SJCRH30 (cell line): ENCODE measurements around the gene ASGR1. TPM values are rescaled to one million over a fixed set of nuclear protein-coding genes. Genes with fewer than 3 reads are reported as not detected.

Source experiments
- DNase-seq, 2 experiments: peaks; one replicate each; pipeline ENCODE4 v3.0.0-alpha.2; 2015 to 2020
- H3K27ac ChIP-seq: fragments of 250-450 bp; sonication (Bioruptor Pico); 2 replicates; pipeline ENCODE4 v1.5.1; 2020; ENCODE audit warnings: mild to moderate bottlenecking, moderate library complexity
- H3K27me3 ChIP-seq: fragments of 250-450 bp; sonication (Bioruptor Pico); 2 replicates; pipeline ENCODE4 v1.5.1; 2020; ENCODE audit warnings: mild to moderate bottlenecking, moderate library complexity
- H3K36me3 ChIP-seq: fragments of 250-450 bp; sonication (Bioruptor Pico); 2 replicates; pipeline ENCODE4 v1.5.1; 2020; ENCODE audit warnings: mild to moderate bottlenecking, moderate library complexity
- H3K4me1 ChIP-seq: fragments of 250-450 bp; sonication (Bioruptor Pico); 2 replicates; pipeline ENCODE4 v1.5.1; 2020; ENCODE audit warnings: mild to moderate bottlenecking, moderate library complexity
- H3K4me3 ChIP-seq: fragments of 250-450 bp; sonication (Bioruptor Pico); 2 replicates; pipeline ENCODE4 v1.5.1; 2020; ENCODE audit warnings: mild to moderate bottlenecking, moderate library complexity
- H3K9me3 ChIP-seq: fragments of 250-450 bp; sonication (Bioruptor Pico); replicated peaks from 2 replicates; pipeline ENCODE4 v1.5.1; 2020; ENCODE audit warnings: mild to moderate bottlenecking, moderate library complexity
- total RNA-seq: library from RNA; depleted of rRNA; stranded (reverse); fragments of >200 nt; shearing (Covaris generic); gene quantifications from 2 replicates; pipeline ENCODE4 v1.2.3, GENCODE V29; 2014

Gene ASGR1
- total RNA-seq, 1 experiment from 2014 or later, result 0.79 TPM

- H3K27ac ChIP-seq, result no peak overlapping the region
- no peaks in the 10 kb centered on the region for H3K27me3 ChIP-seq
- no peak for DNase-seq
- H3K9me3 ChIP-seq, result no peaks in the 10 kb centered on the region
- H3K4me1 ChIP-seq, result no peaks in the 10 kb centered on the region
- no peak overlapping the region for H3K4me3 ChIP-seq
- no peaks in the 10 kb centered on the region for H3K36me3 ChIP-seq
These were observed 28.2 kb upstream of the ASGR1 start for GRCh38 chr17:7207120-7208001.

GRCh38 chr17:7205561-7205960, 26.4 kb upstream of the ASGR1 start:
- Histone ChIP-seq H3K4me3 (no peak overlapping the region), H3K4me1 (no peaks in the 10 kb centered on the region), H3K27ac (no peak overlapping the region), H3K9me3 (no peaks in the 10 kb centered on the region), H3K36me3 (no peaks in the 10 kb centered on the region), H3K27me3 (no peaks in the 10 kb centered on the region)
- no peak for DNase-seq

GRCh38 chr17:7204828-7205461, 25.8 kb upstream of the ASGR1 start:
- H3K36me3 ChIP-seq, result no peaks in the 10 kb centered on the region
- H3K27ac ChIP-seq, result no peak overlapping the region
- H3K4me1 ChIP-seq, result no peaks in the 10 kb centered on the region
- no peaks in the 10 kb centered on the region for H3K27me3 ChIP-seq
- H3K9me3 ChIP-seq, result no peaks in the 10 kb centered on the region
- peak overlapping the region; percentile 37 for H3K4me3 ChIP-seq
- DNase-seq, result peak; percentile 50 to 53

DNA sequence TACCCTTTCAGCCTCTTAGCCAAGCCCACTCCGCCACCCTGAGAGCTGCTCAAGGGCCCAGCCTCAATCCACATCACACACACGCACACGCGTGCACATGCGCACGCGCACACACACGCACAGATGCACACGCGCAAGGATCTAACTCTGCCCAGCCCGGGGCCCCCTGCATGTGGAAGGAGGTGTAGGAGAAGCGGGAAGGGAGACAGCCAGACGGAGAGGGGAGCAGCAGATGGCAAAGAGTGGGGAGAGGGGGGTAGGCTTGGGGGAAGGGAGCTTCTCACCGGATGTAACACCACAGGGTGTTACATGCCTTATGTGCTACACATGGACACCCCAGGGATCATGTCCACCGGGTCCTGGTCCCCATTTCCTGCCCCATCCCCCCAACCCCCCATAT, 25.2 kb upstream of the ASGR1 start:
- Histone ChIP-seq H3K27ac (no peak overlapping the region), H3K9me3 (no peaks in the 10 kb centered on the region), H3K27me3 (no peaks in the 10 kb centered on the region), H3K4me3 (no peak overlapping the region), H3K36me3 (no peaks in the 10 kb centered on the region), H3K4me1 (no peaks in the 10 kb centered on the region)
- DNase-seq, result no peak

DNA sequence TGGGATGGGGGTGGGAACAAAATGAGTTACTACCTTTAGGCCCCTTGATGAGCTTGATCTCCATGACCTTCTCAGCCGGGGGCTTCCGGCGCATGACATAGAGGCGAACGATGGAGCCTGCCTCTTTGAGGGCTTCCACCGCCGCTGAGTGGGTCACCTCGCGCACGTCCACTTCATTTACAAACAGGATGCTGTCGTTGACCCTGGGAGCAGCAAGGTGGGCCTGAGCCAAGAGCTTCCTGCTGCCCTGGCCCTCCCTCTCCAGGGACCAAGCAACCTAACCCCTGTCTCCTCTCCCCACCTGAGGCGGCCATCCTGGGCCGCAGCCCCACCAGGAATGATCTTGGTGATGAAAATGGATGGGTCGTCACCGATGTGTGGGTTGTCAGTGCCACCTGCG, 24.2 kb upstream of the ASGR1 start:
- Histone ChIP-seq H3K27me3 (no peaks in the 10 kb centered on the region), H3K4me3 (no peak overlapping the region), H3K9me3 (no peaks in the 10 kb centered on the region), H3K36me3 (no peaks in the 10 kb centered on the region), H3K27ac (no peak overlapping the region), H3K4me1 (no peaks in the 10 kb centered on the region)
- DNase-seq, result no peak

GRCh38 chr17:7196651-7197401, 17.7 kb upstream of the ASGR1 start:
- Histone ChIP-seq H3K4me1 (no peaks in the 10 kb centered on the region), H3K36me3 (no peaks in the 10 kb centered on the region), H3K27me3 (no peaks in the 10 kb centered on the region), H3K27ac (no peak overlapping the region), H3K9me3 (no peaks in the 10 kb centered on the region), H3K4me3 (no peak overlapping the region)
- no peak for DNase-seq

GRCh38 chr17:7195971-7196370, 16.8 kb upstream of the ASGR1 start:
- Histone ChIP-seq H3K27me3 (no peaks in the 10 kb centered on the region), H3K9me3 (no peaks in the 10 kb centered on the region), H3K27ac (no peak overlapping the region), H3K4me1 (no peaks in the 10 kb centered on the region), H3K36me3 (no peaks in the 10 kb centered on the region), H3K4me3 (no peak overlapping the region)
- no peak for DNase-seq

DNA sequence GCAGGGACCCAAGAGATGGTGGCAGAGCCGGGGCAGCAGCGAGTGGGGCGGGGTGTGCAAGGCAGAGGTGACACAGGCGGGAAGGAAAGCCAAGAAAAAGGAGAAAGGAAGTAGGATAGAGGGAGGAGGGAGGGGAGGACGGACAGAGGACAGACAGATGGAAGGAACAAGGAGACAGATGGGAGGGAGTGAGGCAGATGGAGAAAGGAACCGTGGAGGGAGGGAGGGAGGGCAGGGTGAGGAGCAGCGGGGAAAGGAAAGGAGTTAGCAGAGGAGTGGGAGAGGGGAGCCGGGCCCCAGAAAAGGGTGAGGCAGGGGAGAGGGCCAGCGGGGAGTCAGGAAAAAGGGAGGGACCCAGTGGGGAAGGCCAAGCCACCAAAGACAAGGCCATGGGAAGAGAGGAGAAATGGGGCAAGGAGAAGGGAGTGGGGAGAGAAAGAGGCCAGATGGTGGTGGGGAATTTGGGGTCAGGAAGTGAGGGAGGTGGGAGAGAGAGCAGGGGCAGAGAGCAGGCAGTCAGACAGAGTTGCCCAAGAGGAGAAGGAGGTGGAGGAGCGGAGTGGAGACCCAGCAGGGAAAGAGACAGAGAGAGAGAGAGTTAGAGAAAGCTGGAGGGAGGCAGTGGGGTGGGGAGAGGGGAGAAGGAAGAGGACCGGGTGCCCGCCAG, 13.2 kb upstream of the ASGR1 start:
- no peaks in the 10 kb centered on the region for H3K4me1 ChIP-seq
- H3K27ac ChIP-seq, result no peak overlapping the region
- DNase-seq, result no peak
- no peaks in the 10 kb centered on the region for H3K36me3 ChIP-seq
- H3K27me3 ChIP-seq, result no peaks in the 10 kb centered on the region
- no peak overlapping the region for H3K4me3 ChIP-seq
- H3K9me3 ChIP-seq, result no peaks in the 10 kb centered on the region

DNA sequence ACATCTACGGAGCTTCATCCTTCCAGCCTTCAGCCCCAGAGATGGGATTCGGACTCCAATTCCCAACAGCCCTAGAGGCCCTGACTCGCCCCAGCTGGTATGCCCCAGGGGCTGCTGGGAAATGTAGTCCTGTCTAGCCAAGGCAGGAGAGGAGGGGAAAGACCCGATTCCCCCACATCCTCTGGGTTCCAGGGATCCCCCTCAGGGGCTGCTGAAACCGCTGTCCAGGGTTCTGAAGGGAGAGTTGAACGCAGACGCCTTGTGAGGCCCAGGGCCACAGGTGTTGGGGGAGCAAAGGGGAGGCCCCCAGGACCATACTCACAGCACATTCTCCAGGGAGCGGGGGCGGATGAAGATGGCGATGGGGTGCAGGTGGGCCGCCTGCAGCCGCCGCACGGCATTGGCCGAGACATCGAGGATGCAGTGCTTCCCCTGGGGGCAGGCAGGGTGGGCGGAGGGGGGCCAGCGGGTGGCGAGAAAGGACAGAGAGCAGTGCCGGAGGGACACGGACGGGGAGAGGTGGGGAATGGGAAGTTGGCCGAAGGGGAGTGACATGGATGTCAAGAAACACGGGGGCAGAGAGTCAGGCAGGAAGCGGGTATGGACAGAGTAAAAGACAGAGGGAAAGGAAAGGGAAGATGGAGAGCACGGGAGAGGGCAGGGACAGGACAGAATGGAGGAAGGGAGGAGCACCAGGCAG, 12.6 kb upstream of the ASGR1 start:
- peak; percentile 42 to 52 for DNase-seq
- H3K27ac ChIP-seq, result no peak overlapping the region
- H3K36me3 ChIP-seq, result no peaks in the 10 kb centered on the region

DNA sequence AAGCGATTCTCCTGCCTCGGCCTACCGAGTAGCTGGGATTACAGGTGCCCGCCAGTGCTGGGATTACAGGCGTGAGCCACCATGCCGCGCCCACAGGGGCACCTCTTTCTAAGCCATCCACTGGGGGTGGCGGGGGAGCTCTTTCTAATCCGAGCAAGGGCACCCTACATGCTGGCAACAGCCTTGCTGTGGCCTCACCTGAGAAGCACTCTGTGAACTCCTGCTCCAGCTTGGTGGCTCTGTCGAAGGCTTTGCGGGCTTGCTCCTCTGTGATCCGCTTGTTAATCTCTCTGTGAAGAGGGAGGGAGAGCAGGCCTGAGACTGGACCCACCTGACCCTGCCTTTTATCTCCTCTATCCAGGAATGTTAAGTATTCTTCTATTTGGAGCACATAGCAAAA, 11.9 kb upstream of the ASGR1 start:
- no peak overlapping the region for H3K4me3 ChIP-seq
- H3K9me3 ChIP-seq, result no peaks in the 10 kb centered on the region
- H3K4me1 ChIP-seq, result no peaks in the 10 kb centered on the region
- DNase-seq, result no peak
- H3K27me3 ChIP-seq, result no peaks in the 10 kb centered on the region
- no peak overlapping the region for H3K27ac ChIP-seq
- no peaks in the 10 kb centered on the region for H3K36me3 ChIP-seq

More for the DNA sequence above, 12.6 kb upstream of the ASGR1 start:
- no peaks in the 10 kb centered on the region for H3K27me3 ChIP-seq
- H3K4me3 ChIP-seq, result no peak overlapping the region
- no peaks in the 10 kb centered on the region for H3K4me1 ChIP-seq
- no peaks in the 10 kb centered on the region for H3K9me3 ChIP-seq

- Histone ChIP-seq H3K27me3 (no peaks in the 10 kb centered on the region), H3K4me1 (no peaks in the 10 kb centered on the region)
- no peak for DNase-seq
These were observed 11.2 kb upstream of the ASGR1 start for GRCh38 chr17:7190276-7190917.

DNA sequence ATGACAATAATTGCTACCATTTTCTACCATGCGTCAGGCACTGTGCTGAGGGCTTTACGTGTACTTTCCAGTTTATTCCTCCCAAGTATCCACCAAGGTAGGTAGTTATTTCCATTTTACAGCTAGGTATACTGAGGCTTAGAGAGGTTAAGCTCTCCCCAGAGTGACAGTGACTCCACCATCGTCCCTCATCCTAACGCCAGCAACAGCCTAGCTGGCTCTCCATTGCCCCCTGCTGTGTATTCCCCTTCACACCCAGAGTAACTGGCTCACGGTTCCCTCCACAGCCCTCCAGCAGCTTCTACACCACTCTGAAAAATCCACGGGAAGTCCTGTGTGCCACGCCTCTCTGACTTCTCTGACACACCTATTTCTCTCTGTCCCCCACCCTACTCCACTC, 7.1 kb upstream of the ASGR1 start:
- no peaks in the 10 kb centered on the region for H3K9me3 ChIP-seq
- no peaks in the 10 kb centered on the region for H3K27me3 ChIP-seq
- H3K4me1 ChIP-seq, result no peaks in the 10 kb centered on the region
- H3K4me3 ChIP-seq, result no peak overlapping the region
- peak in 1 of 2 experiments; percentile 12 for DNase-seq
- no peak overlapping the region for H3K27ac ChIP-seq
- no peaks in the 10 kb centered on the region for H3K36me3 ChIP-seq

More at GRCh38 chr17:7190276-7190917, 11.2 kb upstream of the ASGR1 start:
- Histone ChIP-seq H3K36me3 (no peaks in the 10 kb centered on the region), H3K9me3 (no peaks in the 10 kb centered on the region), H3K4me3 (no peak overlapping the region), H3K27ac (no peak overlapping the region)

DNA sequence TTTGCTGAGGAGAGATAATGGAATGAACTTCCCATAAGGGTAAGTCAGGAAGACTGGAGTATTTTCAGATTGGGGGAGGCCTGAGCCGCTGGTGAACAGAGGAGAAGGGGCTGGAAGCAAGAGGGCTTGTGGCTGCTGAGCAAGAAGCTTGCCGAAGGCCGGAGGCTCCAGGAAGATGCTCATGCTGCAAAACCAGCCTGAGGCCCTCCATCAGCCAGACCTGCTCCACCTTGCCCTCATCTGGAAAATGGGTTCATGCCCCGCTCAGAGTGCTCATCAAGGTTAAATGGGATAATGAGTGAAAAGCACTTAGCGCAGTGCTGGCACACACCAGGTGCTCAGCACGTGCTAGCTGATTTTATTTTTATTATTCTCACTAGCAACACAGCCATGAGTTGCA, 5.5 kb upstream of the ASGR1 start:
- Histone ChIP-seq H3K9me3 (no peaks in the 10 kb centered on the region), H3K4me1 (no peaks in the 10 kb centered on the region), H3K4me3 (no peak overlapping the region), H3K36me3 (no peaks in the 10 kb centered on the region), H3K27me3 (no peaks in the 10 kb centered on the region), H3K27ac (no peak overlapping the region)
- no peak for DNase-seq

DNA sequence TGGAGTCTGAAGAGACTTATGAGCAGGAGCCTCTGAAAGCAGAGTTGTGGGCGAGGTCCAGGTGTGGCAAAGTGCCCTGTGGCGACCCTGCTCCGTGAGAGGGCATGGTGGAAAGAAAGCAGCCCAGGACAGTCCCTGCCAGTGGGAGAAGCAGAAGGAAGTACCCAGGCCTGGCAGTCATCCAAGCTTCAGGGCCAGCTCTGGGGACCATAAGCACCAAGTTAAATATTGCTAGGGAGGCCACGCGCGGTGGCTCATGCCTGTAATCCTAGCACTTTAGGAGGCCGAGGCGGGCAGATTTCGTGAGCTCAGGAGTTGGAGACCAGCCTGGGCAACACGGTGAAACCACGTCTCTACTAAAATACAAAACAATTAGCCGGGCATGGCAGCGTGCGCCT, 4.9 kb upstream of the ASGR1 start:
- no peaks in the 10 kb centered on the region for H3K9me3 ChIP-seq

More for the DNA sequence above, 4.9 kb upstream of the ASGR1 start:
- Histone ChIP-seq H3K27ac (no peak overlapping the region), H3K4me1 (no peaks in the 10 kb centered on the region), H3K36me3 (no peaks in the 10 kb centered on the region), H3K4me3 (no peak overlapping the region), H3K27me3 (no peaks in the 10 kb centered on the region)
- peak in 1 of 2 experiments; percentile 21 for DNase-seq
